Cerebellar cortex (tissue), 1 donor: Measurements from ENCODE around the gene NTMT1.

ENCODE experiments used
- DNase-seq: peaks from one replicate; pipeline ENCODE4 v3.0.0-alpha.2; 2015; ENCODE audit warnings: low spot score

The NTMT1 gene

DNA sequence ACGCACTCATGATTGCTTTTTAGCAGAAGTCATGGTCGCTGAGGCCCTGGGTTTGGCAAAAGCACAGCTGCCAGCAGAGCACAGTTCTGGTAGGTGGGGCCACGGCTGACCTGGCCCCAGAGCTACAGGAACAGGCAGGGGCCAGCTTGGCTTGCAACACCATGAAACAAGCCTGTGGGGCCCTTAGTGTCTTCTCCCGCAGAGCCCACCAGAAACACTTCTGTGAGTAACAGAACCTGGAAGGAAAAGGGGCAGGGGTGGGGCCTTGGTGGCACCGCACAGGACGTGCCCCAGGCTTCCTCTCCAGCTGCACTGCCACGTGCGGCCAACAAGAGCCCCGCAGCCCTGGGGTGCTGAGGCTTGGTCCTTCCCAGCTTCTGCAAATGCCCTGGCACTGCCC, 11.1 kb downstream of the NTMT1 start:
- DNase-seq = no peak

DNA sequence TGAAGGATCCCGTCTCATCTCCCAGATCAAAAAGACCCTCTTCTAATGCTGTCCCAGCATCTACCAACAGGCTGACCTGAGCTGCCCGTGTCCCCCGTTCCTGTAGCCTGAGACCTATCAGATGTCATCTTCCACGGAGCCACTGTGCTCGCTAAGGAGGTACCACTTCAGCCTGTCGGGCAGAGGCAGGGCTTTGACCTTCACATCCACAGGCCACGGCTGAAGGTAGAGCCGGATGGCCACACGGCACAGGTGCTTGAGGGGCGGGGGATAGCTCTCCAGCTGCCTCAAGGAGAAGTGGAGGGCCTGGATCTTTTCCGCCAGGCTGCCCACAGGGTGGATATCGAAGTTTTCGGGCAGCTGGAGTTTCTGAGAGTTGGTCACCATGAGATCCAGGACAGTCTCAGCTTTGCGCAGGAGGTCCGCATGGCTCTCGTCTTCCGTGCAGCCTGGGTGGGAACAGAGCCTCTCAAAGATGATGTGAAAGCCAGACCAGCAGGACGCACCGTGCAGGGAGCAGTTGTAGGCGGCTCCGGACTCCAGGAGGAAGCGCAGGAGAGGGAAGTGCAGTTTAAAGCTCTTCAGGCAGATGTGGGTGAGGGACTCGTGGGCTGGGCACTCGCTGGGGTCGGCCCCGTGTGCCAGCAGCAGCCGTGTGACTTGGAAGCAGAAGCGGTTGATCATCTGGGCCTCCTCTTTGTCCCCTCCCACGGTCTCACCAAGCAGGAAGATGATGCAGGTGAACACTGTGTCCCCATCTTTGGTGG, 11.9 kb downstream of the NTMT1 start:
- no peak for DNase-seq

DNA sequence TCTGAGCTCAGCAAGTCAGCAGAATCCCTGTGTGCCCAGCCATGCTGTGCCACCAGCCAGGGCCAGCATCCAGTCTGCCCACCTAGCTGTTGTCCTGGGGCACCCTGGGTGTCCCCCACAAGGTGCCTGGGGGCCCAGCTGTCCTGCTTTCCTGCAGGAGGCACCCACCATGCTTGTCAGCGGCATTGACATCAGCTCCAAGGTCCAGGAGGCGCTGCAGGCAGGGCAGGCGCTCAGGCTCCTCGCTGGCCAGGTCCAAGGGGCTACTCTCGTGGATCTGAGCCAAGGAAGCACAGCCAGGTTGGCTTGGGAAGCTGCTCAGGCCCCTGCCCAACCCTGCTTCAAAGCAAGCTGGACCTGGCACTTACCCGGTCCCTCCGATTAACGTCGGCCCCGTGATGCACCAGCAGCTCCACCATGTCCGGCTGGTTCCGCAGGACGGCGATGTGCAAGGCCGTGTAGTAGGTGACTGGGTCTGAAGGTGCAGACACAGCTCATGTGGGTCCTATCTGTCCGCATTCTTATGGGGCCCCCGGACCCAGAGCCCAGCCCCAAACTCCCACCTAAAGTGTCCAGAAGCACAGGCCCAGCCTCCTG, 13.2 kb downstream of the NTMT1 start:
- DNase-seq = no peak

DNA sequence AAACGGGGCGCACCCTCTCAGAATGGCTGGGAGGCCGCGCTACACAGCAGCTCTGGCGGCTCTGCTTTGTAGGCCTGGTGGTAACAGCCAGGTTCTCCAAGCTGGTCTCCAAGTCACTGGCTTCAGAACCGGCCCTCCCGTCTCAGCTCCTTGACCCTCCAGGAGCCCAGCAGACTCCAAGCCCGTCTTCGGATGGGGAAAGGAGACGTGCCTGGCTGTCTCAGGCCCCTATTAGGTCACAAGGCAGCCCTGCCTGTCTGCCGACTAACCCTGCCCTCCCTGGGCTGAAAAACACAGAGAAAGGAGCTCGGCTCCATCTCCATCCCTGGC, 13.8 kb downstream of the NTMT1 start:
- DNase-seq = no peak

DNA sequence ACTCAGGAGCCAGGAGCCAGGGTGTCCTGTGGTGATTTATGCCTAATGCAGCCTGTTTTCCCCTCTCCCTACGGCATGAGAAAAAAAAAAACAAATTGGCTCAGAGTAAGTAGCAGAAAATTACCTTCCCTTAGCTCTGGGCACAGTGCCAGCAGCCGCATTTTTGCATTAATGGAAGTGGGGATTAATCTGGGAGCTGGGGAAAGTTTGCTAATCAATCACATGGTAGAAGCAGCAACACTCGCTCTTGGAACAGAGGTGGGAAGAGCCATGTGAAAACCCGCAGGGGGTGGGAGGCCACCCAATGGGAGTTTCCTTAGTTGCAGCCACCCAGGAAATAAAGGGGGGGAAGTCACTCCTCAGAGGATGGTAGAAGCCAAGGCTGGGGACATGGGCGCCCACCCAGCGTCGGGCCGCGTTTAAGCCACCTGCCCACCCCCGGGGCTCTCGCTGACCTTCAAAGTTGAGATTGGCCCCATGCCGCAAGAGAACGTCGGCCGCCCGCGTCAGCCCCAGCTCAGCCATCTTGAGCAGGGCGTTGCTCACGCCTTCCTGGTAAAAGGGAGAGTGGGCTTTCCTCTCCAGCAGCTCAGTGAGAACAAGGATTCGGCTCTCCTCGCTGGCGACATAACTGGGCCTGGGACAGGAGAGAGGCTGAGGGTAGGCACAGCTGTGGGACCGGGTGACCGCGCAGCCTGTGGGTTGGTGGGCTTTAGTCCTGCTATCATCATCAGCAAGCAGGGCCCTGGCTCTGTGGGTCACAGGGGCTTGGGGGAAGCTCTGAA, 14.3 kb downstream of the NTMT1 start:
- no peak for DNase-seq

DNA sequence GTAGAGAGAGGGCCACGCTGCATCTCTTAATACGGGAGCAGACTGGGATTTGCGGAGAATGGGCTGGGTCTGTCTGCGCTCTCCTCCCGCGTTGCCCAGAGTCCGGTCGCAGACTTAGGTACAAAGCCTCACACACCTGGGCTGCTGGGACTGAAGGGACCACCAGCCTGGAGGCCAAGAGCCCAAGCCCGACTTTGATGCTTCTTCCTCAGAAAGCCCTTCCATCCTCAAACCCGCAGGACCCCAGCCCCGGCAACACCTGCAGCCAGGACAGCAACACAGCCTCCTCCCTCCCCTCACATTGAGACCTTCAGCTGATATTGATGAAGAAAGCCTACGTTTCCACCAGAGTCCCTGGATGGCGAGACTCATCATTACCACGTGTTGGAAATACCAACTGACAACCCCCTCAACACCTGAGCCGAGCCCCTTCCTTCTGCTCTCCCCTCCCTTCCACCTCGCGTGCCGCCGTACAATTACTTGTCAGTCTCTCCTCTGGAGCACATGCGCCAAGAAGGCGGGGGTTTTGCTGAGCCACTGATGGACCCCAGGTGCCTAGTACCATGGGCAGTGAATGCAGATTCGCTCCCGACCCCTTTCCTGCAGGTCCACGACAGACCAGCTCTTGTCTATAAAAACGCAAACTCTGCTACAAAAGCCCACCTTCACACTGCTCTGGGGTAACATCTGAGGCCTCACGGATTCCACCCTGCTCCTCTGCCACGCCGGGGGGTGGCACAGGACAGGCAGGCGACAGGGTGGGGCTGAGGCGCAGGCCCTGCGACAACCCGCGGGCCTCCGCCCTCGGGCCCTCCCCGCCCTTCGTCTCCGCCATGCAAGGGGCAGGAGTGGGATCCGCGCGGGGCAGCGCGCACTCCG, 15.1 kb downstream of the NTMT1 start:
- DNase-seq = no peak

DNA sequence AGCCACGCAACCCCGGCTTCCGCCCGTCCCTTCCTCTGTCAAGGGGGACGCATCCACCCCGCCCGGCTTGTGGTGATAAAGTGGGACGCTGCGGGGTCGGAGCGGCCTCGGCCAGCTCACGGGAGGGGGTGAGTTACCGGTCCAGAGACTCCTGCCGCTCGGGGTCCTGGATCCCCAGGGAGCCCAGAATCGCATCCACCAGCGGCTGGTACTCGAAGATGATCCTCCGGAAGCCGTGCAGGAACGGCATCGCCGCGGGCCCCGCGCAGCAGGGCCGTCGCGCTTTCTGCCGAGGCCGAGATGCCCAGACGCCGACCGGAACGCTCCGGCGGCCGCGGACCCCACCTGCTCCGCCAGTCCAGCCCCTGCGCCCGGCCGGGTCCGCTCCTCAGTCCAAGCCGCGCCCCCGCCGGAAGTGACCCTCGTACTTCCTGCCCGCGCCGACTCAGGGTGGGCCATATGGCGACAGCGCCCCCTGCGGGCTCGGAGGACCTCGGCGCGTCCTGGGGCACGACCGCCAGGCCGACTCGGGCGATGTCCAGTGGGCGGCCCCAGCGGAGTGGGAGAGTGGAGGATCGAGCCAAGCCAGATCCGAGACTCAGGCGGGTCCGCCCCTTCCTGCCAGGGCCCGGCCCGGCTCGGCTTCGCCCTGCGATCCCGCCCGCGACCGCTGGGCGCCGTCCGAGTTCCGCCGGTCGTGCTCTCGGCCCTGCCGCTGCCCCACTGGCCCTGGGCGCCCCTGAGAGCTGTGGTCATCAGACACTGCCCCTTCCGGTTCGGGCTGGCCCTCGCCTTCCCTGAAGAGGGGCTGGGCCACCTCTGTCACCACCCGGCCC, 16.0 kb downstream of the NTMT1 start, which contains the start of gene ASB6:
ASB6 (minus strand) TSS at position 402 of the 836 bp plus-strand sequence; CDS start at position 250, 152 bp downstream.
- peak; percentile 92 for DNase-seq

DNA sequence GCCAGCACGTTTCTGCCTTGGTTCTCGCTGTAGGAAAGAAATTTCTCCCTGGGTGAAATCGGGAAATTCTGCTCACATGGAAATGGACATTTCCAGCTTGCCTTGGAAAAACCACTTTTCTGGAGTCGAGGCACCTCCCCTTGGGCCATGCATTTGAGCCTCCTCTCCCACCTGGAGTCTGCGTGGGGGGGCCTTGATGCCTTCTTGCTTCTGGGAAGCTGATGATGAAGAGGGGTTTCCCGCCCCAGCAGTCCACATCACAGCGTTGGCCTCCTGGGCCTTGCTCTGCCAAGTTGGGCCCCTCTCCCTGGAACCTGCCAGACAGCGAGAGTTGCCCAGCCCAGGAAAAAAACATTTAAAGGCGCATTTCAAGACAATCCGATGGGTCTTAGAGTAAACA, 17.7 kb downstream of the NTMT1 start:
- no peak for DNase-seq

DNA sequence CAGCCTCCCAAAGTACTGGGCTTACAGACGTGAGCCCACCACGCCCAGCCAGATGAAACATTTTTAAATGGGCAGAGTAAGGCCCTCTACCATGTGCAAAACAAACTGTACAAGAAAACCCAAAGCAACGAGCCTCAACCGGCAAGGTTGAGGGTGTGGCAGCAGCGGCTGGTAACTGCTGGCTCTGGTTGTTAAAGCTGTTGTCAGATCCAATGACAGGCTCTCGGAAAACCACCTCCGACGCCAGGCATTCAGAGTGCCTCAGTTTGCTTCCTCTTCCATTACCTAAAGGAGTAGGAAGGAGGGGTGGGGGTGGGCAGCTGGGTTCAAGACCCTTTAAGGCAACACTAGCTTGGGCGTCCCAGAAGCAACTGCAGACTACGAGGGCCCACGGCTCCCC, 18.4 kb downstream of the NTMT1 start:
- no peak for DNase-seq

DNA sequence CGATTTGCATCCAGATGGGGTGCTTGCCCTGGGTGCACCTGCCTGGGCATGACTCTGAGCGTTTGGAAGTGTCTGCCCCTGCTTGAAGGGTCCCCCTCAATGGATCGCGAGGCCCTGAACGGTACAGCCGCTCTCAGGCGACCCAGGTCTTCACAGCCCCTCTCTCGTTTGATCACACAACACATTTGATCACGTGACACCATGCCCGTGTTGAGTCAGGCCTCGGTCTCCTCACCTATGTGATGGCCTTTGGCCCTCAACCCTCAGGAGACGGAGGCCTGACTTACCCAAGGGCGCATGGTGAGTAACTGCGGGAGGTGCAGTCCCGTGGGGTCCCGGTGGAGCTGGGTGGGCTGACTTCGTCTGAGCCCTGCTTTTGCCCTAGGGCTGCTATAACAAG, 18.9 kb downstream of the NTMT1 start:
- DNase-seq = no peak

DNA sequence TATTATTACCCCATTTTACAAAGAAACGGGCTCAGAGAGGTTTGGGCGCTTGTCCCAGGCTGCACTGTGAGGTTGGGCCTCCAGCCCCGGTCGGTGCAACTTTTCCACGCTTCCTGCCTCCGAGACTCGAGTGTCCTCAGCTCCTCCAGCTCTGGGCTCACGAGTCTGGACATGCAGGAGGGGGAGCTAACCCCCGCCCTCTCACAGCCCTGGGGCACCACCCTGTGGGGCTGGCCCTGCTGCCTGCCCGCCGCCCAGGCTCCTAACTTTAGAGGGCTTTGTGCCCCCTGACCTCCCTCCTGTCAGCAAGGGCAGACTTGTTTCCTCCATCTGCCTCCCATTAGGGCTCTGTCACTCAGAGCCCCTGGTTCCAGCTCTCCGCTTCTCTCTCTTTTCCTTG, 20.3 kb downstream of the NTMT1 start:
- DNase-seq = no peak

DNA sequence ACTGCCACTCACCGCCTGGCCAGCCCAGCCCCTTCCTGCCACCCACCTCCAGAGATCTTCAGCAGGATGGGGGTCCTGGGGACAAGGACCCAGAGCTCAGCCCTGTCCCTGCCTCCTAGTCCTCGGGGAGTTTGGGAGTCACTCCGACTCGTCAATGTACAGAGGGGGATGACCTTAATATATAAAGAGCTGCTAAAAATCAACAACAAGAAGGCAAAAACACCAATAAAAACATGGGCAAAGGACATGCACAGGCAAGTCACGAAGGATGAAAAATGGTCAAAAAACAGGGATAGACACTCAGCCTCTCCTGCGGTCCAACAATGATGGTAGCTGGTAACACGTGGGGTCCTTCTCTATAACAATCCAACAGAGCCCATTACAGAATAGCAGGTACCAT, 20.7 kb downstream of the NTMT1 start:
- DNase-seq = no peak

DNA sequence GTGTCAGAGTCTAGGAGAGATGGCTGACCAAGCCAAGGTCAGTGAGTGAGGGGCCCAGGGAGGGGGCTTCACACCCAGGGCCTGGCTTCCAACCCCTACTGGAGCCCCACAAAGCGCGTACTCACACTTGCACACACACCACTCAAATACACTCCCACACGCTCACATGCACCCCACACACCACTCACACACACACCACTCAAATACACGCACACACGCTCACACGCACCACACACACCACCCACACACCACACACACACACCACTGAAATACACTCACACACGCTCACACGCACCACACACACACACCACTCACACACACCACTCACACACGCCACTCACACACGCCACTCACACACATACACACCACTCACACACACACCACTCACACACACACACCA, 21.7 kb downstream of the NTMT1 start:
- DNase-seq = no peak

DNA sequence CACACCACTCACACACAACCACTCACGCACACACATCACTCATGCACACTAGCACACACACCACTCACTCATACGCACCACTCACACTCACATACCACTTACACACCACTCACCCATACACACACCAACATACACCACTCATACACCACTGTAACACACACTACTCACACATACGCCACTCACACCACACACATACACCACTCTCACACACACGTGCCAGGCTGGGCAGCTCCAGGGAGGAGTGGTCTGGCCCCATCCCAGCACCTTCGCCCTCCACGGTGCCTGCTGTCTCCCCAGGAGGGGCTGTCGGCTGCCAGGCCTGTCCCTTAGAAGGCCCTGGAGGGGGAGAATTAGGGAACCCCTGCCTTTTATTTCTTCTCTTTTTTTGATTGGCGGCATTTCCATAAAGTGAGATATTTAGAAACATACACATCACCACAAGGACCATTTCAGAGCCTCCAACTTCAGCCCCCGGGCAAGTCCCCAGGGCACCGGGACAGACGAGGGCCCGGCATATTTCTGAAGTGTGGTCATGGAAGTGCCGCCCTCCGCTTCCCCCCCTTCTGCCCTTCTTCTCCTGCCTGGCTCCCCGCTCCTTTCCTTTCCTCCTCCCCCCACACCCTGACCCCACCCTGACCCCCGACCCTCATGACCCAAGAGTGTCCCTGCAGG, 22.3 kb downstream of the NTMT1 start:
- DNase-seq = no peak

DNA sequence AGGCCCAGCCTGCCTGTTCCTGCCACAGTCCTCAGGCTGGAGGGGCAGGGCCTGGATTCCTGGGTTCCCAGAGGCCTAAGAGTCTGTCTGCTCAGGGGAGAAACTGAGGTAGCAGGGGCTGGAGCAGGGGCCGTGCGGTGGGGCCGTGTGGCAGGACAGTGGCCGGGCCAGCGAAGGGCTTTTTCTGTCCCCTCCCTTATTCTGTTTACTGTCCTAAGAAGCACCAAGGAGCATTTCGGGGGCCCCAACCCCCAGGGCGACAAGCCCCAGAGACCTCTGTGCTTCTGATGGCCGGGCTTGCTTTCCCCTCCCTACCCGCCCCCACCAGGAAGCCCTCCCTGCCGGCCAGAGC, 22.8 kb downstream of the NTMT1 start:
- DNase-seq = no peak

DNA sequence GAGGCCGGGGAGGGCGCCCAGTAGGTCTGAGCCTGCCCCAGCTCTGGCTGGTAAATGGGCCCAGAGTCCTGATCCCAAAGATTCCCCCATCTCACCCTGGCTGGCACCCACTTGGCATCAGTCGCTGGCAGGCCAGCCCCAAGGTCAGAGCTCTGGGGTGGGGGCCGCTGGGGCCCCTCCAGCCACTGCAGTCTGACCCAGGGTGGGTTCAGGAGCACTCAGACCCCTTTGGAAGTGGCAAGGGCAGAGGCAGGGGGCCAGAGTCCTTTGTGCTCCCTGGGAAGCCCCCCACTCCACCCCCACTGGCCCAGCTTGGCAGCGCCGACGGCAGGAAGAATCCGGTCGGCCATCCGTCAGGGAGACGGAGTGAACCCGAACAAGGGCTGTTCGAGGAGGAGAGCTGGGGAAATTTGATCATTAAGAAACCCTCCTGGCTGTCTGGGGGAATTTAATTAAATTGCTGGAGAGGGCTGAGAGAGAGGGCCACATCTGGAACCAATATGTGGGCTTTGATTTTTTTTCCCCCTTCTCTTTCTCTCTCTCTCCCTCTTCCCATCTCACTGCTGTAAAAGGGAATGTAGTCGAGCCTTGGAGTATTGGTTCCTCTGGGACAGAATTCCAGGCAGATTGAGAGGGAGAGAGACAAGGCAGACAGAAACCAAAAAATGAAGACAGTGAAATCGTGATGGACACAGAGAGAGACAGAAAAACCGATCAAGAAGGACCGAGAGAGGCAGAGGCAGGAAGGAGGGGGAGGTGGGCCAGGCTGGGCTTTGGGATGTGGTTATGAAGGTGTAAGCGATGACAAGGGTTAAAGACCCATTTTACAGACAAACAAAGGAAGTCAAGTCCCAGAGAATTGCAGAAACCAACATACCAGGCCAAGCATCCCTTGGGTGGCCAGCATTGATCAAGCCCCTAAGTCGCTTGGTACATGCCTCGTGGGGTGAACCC, 24.0 kb downstream of the NTMT1 start:
- no peak for DNase-seq

DNA sequence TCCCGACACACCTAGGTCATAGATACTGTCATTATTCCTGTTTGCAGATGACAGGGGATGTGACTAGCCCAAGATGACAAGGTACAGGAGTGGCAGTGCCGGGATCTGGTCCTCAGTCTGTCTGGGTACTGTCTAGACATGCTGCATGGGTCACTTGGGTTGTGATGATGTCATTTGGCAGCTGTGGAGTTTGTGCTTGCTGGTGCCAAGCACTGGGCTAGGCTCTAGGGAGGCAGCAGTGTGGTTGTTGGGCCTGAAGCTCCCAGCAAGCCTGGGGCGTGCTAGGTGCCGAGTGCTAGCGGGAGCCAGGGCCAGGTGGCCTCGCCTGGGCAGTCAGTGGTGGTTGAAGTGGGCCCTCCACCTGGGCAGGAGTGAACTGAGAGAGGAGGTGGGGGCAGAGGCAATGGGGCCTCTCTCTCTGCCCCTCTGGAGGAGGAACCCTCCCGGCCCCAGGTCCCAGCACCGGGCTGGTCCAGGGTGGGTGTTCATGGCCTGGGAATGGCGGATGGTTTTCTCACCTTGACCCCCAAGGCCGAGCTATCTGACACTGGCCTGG, 24.8 kb downstream of the NTMT1 start:
- no peak for DNase-seq

DNA sequence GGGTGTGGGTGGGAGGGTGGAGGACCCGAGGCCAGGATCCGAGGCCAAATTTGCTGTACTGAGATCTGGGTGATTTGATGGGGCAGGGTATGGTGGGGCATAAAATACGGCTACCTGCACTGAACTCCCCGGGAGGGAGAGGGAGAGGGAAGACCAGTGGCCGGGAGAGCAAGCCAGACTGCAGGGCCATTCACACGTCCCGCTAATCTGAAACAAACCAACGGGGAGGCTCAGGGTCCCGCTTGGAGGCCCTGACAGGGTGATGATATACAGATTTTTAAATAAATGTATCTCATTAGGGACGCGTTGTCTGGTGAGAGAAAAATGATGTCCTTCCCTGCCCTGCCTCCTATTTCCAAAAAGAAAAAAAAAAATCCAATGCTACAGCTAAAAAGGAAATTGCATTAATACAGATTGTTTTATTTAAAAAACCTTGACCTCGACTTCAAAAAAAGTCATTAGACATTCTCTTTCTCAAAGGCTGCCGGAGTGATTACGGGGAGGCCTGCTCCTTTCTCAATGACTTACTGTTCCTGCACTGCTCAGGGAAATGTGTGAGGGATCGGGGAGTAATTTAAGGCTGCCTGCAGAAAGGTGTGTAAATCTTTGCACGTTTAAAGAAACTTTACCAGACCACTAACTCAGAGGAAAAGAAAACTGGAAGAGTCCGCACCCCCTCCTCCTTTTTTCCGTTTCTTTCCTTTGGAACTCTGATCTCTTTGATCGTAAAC, 28.0 kb downstream of the NTMT1 start:
- no peak for DNase-seq
